Measurements from ENCODE around the gene AFF3. TPM values are rescaled to one million over a fixed set of nuclear protein-coding genes. Genes with fewer than 3 reads are reported as not detected.

Gene AFF3
- total RNA-seq, 1 experiment from 2014 or later: 0.22 TPM

DNA sequence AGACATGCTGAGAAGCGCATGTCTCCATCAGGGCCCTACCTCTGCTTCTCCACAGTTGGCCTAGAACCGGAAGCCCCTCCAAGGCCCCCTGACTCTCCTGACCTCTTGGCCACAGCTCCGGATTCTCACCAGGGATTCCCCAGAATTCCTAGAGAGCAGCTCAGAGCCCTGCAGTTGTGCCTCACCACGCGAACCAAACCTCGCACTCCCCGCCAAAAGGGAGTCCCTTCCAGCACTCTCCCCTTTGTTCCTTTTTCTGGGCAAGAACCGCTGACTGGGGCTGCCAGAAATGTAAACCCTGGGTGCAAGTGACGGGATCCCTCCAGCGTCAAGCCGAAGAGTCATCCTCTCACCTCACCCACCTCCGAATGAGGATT lies 36.7 kb downstream of the AFF3 start:
- Histone ChIP-seq H3K27ac (ENCODE audit: insufficient read length, low read depth, low read length) (no peak overlapping the region), H2BK15ac (ENCODE audit: low read depth, low read length) (no peak overlapping the region), H3K23me2 (ENCODE audit: insufficient read length, low read depth, low read length, poor library complexity, severe bottlenecking) (peaks cover 9% of the 10 kb centered on the region), H3K9ac (ENCODE audit: extremely low read depth, insufficient read length, low read length) (peak overlapping the region; percentile 19), H3K56ac (ENCODE audit: insufficient read length, low read depth, low read length) (no peak overlapping the region), H3K14ac (ENCODE audit: insufficient read depth, low read length) (no peak overlapping the region), H3K4me2 (ENCODE audit: insufficient read depth, insufficient read length, low read length) (peak overlapping the region; percentile 97), H2BK120ac (ENCODE audit: low read depth, low read length, poor library complexity, severe bottlenecking) (no peak overlapping the region), H2AFZ (ENCODE audit: low read length) (no peak overlapping the region), H4K5ac (ENCODE audit: insufficient read length, low read depth, low read length) (no peak overlapping the region), H3K4me1 (ENCODE audit: insufficient read depth, low read length) (no peaks in the 10 kb centered on the region; the same call in 1 of the 2 replicates), H3K4ac (ENCODE audit: low read depth, low read length) (no peak overlapping the region), H3K27me3 (ENCODE audit: insufficient read depth, low read length) (peaks cover 12% of the 10 kb centered on the region), H4K20me1 (ENCODE audit: control insufficient read depth, insufficient read depth, insufficient read length) (no peaks in the 10 kb centered on the region), H4K8ac (replicated peaks; ENCODE audit: insufficient read length, low read depth, low read length) (no peak overlapping the region), H2BK5ac (ENCODE audit: insufficient read length, low read length) (no peak overlapping the region), H4K91ac (ENCODE audit: insufficient read length, low read depth, low read length) (no peak overlapping the region), H3K23ac (ENCODE audit: insufficient read length, low read depth, low read length) (no peak overlapping the region), H2BK12ac (ENCODE audit: insufficient read length, low read depth, low read length) (no peak overlapping the region), H3T11ph (ENCODE audit: low read length) (no peak overlapping the region), H2BK20ac (ENCODE audit: low read depth, low read length, poor library complexity, severe bottlenecking) (no peak overlapping the region), H3K9me3 (ENCODE audit: control insufficient read depth, low read depth, low read length) (no peaks in the 10 kb centered on the region), H2AK5ac (ENCODE audit: insufficient read length, low read length) (no peak overlapping the region), H3K18ac (ENCODE audit: insufficient read length, low read depth, low read length) (no peak overlapping the region), H3K79me2 (ENCODE audit: insufficient read depth, low read length) (no peaks in the 10 kb centered on the region), H3K79me1 (ENCODE audit: insufficient read depth, low read depth, low read length, poor library complexity, severe bottlenecking) (no peaks in the 10 kb centered on the region)
- H3K4me1 Mint-ChIP-seq: peaks cover 16 to 18% of the 10 kb centered on the region in 2 experiments
- WGBS (ENCODE audit: extremely low coverage, insufficient read length, low lambda C conversion rate): no CpG with 5 or more reads among the region's 12 CpGs
- TF ChIP-seq, protein P1, sequence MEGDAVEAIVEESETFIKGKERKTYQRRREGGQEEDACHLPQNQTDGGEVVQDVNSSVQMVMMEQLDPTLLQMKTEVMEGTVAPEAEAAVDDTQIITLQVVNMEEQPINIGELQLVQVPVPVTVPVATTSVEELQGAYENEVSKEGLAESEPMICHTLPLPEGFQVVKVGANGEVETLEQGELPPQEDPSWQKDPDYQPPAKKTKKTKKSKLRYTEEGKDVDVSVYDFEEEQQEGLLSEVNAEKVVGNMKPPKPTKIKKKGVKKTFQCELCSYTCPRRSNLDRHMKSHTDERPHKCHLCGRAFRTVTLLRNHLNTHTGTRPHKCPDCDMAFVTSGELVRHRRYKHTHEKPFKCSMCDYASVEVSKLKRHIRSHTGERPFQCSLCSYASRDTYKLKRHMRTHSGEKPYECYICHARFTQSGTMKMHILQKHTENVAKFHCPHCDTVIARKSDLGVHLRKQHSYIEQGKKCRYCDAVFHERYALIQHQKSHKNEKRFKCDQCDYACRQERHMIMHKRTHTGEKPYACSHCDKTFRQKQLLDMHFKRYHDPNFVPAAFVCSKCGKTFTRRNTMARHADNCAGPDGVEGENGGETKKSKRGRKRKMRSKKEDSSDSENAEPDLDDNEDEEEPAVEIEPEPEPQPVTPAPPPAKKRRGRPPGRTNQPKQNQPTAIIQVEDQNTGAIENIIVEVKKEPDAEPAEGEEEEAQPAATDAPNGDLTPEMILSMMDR (conservative IDR thresholded peaks at IDR 0.05): no peak
- peaks cover 80% of the 10 kb centered on the region for H3K27me3 Mint-ChIP-seq (ENCODE audit: low read depth)
- no peaks in the 10 kb centered on the region; a peak in 1 of 7 replicates for H3K36me3 Mint-ChIP-seq (ENCODE audit: insufficient read depth in 1 of 3, low read depth in 3 of 3)
- H3K9me3 Mint-ChIP-seq: no peaks in the 10 kb centered on the region; a peak in 1 of 5 replicates
- DNase-seq: peak; percentile 44
- no peak overlapping the region; a peak in 1 of 7 replicates for H3K27ac Mint-ChIP-seq
- H3K4me3 Mint-ChIP-seq: peak overlapping the region; percentile 69 to 85
